B cell (primary cell): Measurements from ENCODE around the gene ITPR3. TPM values are rescaled to one million over a fixed set of nuclear protein-coding genes. Genes with fewer than 3 reads are reported as not detected.

Experiments
- ATAC-seq: fragments of 200-7000 bp; cut with Tn5 transposase; one replicate; pipeline ENCODE4 v1.10.0; 2021; ENCODE audit warnings: low read depth, mild to moderate bottlenecking, moderate number of reproducible peaks, moderate library complexity
- CTCF ChIA-PET: fragments of 350-600 bp; sonication (Branson Sonifier 250); formaldehyde crosslinking; loops from one replicate; lab custom pipeline; 2021; ENCODE audit warnings: antibody characterized with exemption, inconsistent platforms; lab: Charles Lee
- POLR2A ChIA-PET: fragments of 350-600 bp; sonication (Branson Sonifier 250); formaldehyde crosslinking; loops from one replicate; lab custom pipeline; 2021; ENCODE audit warnings: antibody characterized with exemption; lab: Charles Lee
- DNase-seq: peaks from one replicate; pipeline ENCODE4 v3.0.0; 2013
- H2AFZ ChIP-seq: 2 replicates; pipeline ENCODE4 v1.6.1; 2012; ENCODE audit warnings: mild to moderate bottlenecking, low read depth, low read length; ENCODE audit not compliant: insufficient read depth, poor library complexity, severe bottlenecking
- H3K27ac ChIP-seq, 2 donors: 1 replicate in 1 of 2; 2 replicates in 1 of 2; pipeline ENCODE4 v1.5.1; 2012 to 2013; ENCODE audit warnings: low read length in 2 of 2, mild to moderate bottlenecking in 2 of 2, moderate library complexity in 1 of 2
- H3K27me3 ChIP-seq, 4 experiments: fragments of 200-600 bp in 1 of 4; sonication (generic) in 1 of 4; replicated peaks in 1 of 4; 1 replicate in 2 of 4; 2 replicates in 2 of 4; pipeline versions ENCODE4 v1.6.1 to v1.7.0; 2013 to 2016; ENCODE audit warnings: low read length in 3 of 4, mild to moderate bottlenecking in 2 of 4, mixed read lengths in 1 of 4, moderate library complexity in 1 of 4; ENCODE audit not compliant: insufficient read depth in 4 of 4, control insufficient read depth in 3 of 4; ENCODE audit errors: control extremely low read depth in 1 of 4
- H3K36me3 ChIP-seq, 2 experiments: replicated peaks in 1 of 2; 1 replicate in 1 of 2; 2 replicates in 1 of 2; pipeline versions ENCODE4 v1.6.1 to v1.7.1; 2013; ENCODE audit warnings: low read length in 1 of 2; ENCODE audit not compliant: insufficient read depth in 2 of 2, control insufficient read depth in 1 of 2; ENCODE audit errors: control extremely low read depth in 1 of 2, extremely low read depth in 1 of 2
- H3K4me1 ChIP-seq, 2 donors: fragments of 200-600 bp in 1 of 2; sonication (generic) in 1 of 2; 1 replicate in 1 of 2; 2 replicates in 1 of 2; pipeline versions ENCODE4 v1.5.1 to v1.6.1; 2013 to 2017; ENCODE audit warnings: low read length in 2 of 2; ENCODE audit not compliant: control insufficient read depth in 2 of 2, insufficient read depth in 2 of 2
- H3K4me2 ChIP-seq: replicated peaks from 2 replicates; pipeline ENCODE3; 2012; ENCODE audit warnings: mild to moderate bottlenecking, low read depth, low read length; ENCODE audit not compliant: poor library complexity, severe bottlenecking
- H3K4me3 ChIP-seq, 5 experiments: fragments of 200-600 bp in 1 of 5; sonication (generic) in 1 of 5; 1 replicate in 3 of 5; 2 replicates in 2 of 5; pipeline versions ENCODE4 v1.5.1 to v1.7.0; 2011 to 2016; ENCODE audit warnings: low read length in 4 of 5, mild to moderate bottlenecking in 4 of 5, low read depth in 2 of 5, control low read depth in 1 of 5, moderate library complexity in 1 of 5; ENCODE audit not compliant: insufficient read depth in 1 of 5; ENCODE audit errors: control extremely low read depth in 1 of 5, extremely low read depth in 1 of 5
- H3K79me2 ChIP-seq: fragments of 200-600 bp; sonication (generic); one replicate; pipeline ENCODE4 v1.6.0; 2016; ENCODE audit warnings: low read length; ENCODE audit not compliant: control insufficient read depth, insufficient read depth
- H3K9ac ChIP-seq: fragments of 200-600 bp; sonication (generic); 2 replicates; pipeline ENCODE4 v1.6.1; 2017; ENCODE audit warnings: mild to moderate bottlenecking, low read length, moderate library complexity
- H3K9me3 ChIP-seq, 3 donors: one replicate each; pipeline versions ENCODE4 v1.6.1 to v1.7.1; 2013; ENCODE audit warnings: low read length in 2 of 3; ENCODE audit not compliant: control insufficient read depth in 2 of 3, insufficient read depth in 1 of 3; ENCODE audit errors: control extremely low read depth in 1 of 3
- H4K20me1 ChIP-seq: 2 replicates; pipeline ENCODE4 v1.6.0; 2012; ENCODE audit warnings: mild to moderate bottlenecking, low read length; ENCODE audit not compliant: insufficient read depth, control insufficient read depth, poor library complexity, severe bottlenecking
- H3K27ac Mint-ChIP-seq: one replicate; pipeline ENCODE4 v1.8.0; 2021; ENCODE audit warnings: mixed read lengths
- H3K27me3 Mint-ChIP-seq: one replicate; pipeline ENCODE4 v1.8.0; 2021; ENCODE audit warnings: mixed read lengths
- H3K4me1 Mint-ChIP-seq: one replicate; pipeline ENCODE4 v1.8.0; 2021; ENCODE audit warnings: mixed read lengths
- H3K4me3 Mint-ChIP-seq: one replicate; pipeline ENCODE4 v1.8.0; 2021; ENCODE audit warnings: mixed read lengths
- H3K9me3 Mint-ChIP-seq: one replicate; pipeline ENCODE4 v1.8.0; 2022; ENCODE audit warnings: mixed read lengths; ENCODE audit not compliant: insufficient read depth
- CTCF ChIP-seq: fragments of 200-600 bp; IDR thresholded peaks from one replicate; pipeline ENCODE4 v1.8.0; 2022; ENCODE audit warnings: antibody characterized with exemption, mild to moderate bottlenecking
- EZH2 ChIP-seq: IDR thresholded peaks from 2 replicates; pipeline ENCODE4 v1.6.1; 2012; ENCODE audit warnings: borderline replicate concordance, low read depth, mild to moderate bottlenecking, moderate library complexity, low read length; ENCODE audit not compliant: insufficient read depth, poor library complexity, severe bottlenecking
- WGBS: methylation state at CpG from one replicate; pipeline ENCODE4 v1.1.5; 2013; ENCODE audit warnings: missing lambda C conversion rate; ENCODE audit not compliant: insufficient coverage; 5-methylcytosine and 5-hydroxymethylcytosine counted together
- intact Hi-C: fragments of 100-400 bp; cut with micrococcal nuclease; formaldehyde crosslinking; loops from one replicate; pipeline ENCODE4 v1.10.0; 2022
- polyA plus RNA-seq: library from polyadenylated mRNA; depleted of rRNA; stranded (reverse); fragments of >200 nt; gene quantifications from 2 replicates; pipeline ENCODE4 v1.2.3, GENCODE V29; 2012
- total RNA-seq, 2 donors: library from RNA; stranded (reverse); fragments of 120-200 nt in 1 of 2; gene quantifications; 1 replicate in 1 of 2; 2 replicates in 1 of 2; pipeline versions ENCODE4 v1.2.3 to v1.2.4, GENCODE V29; 2013 to 2022

ITPR3 gene
- total and polyA plus RNA-seq, 2 donors (not counting 1 experiment from before 2014, with no cell fraction given) = 61.9 to 67.6 TPM

- no peak for DNase-seq
- peaks cover 13% of the 10 kb centered on the region for H3K4me1 Mint-ChIP-seq
- Histone ChIP-seq H3K4me3 (no peak overlapping the region), H2AFZ (no peak overlapping the region), H3K9me3 (peaks cover 0 to 3% (median 0%) of the 10 kb centered on the region in 3 donors), H3K27me3 (no peaks in the 10 kb centered on the region), H3K4me2 (no peak overlapping the region), H3K9ac (no peak overlapping the region), H4K20me1 (no peaks in the 10 kb centered on the region), H3K27ac (no peak overlapping the region), H3K36me3 (peaks cover 0 to 74% of the 10 kb centered on the region in 2 experiments), H3K79me2 (no peaks in the 10 kb centered on the region), H3K4me1 (peaks cover 0 to 16% of the 10 kb centered on the region in 2 donors)
- POLR2A ChIA-PET = no interaction called here
- no peak overlapping the region for H3K27ac Mint-ChIP-seq
- H3K4me3 Mint-ChIP-seq = no peak overlapping the region
- CTCF ChIA-PET = interaction anchor here (1.7 to 2.6 kb wide), 2 partner anchors 33 to 78 kb away, joined by 6 to 18 read pairs; no protein-coding TSS in a partner anchor
- intact Hi-C loops = no loop called here
- no peaks in the 10 kb centered on the region for H3K9me3 Mint-ChIP-seq
- no peak for ATAC-seq
- H3K27me3 Mint-ChIP-seq = no peaks in the 10 kb centered on the region
- WGBS = 100% methylated on average over 11 of the region's 11 CpGs
- TF ChIP-seq EZH2 = no peak
- no peak for TF ChIP-seq CTCF
Observed at GRCh38 chr6:33667776-33668175, 46.7 kb downstream of the ITPR3 start.

DNA sequence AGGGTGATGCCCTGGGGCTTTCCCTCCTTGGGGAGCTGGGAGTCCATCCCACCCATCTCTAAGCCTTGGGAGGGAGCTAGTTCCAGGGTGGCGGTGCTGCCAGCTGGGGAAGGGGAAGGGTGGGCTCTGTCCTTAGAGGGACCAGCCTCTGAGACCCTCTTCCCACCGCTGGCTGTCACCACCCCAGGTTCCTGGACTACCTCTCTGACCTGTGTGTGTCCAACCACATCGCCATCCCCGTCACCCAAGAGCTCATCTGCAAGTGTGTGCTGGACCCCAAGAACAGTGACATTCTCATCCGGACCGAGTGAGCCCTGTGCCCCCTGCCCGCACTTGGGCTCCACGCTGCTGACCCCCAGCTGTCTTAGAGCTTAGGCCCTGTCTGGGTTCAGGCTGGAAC is 47.2 kb downstream of the ITPR3 start:
- TF ChIP-seq EZH2 = no peak
- TF ChIP-seq CTCF = no peak
- no peak overlapping the region for H3K9ac ChIP-seq
- H3K36me3 ChIP-seq = peaks cover 0 to 74% of the 10 kb centered on the region in 2 experiments
- no peak for DNase-seq
- H3K4me1 ChIP-seq = peaks cover 0 to 16% of the 10 kb centered on the region in 2 donors
- Mint-ChIP-seq H3K27ac (peak overlapping the region; percentile 89), H3K27me3 (no peaks in the 10 kb centered on the region), H3K4me1 (peaks cover 13% of the 10 kb centered on the region), H3K9me3 (no peaks in the 10 kb centered on the region), H3K4me3 (no peak overlapping the region)
- H2AFZ ChIP-seq = no peak overlapping the region
- H3K79me2 ChIP-seq = no peaks in the 10 kb centered on the region
- H3K9me3 ChIP-seq = peaks cover 0 to 3% (median 0%) of the 10 kb centered on the region in 3 donors
- POLR2A ChIA-PET = interaction anchor here (0.6 kb wide), 1 partner anchor 10 kb away, joined by 3 read pairs; no protein-coding TSS in a partner anchor
- intact Hi-C loops = no loop called here
- H4K20me1 ChIP-seq = no peaks in the 10 kb centered on the region
- no peak for ATAC-seq
- H3K27ac ChIP-seq = peak overlapping the region; percentile 37 to 53
- H3K4me3 ChIP-seq = no peak overlapping the region
- CTCF ChIA-PET = interaction anchor here (1.3 to 2.6 kb wide), 2 partner anchors 32 to 78 kb away, joined by 3 to 18 read pairs; no protein-coding TSS in a partner anchor
- WGBS = 97% methylated on average over 7 of the region's 8 CpGs
- H3K4me2 ChIP-seq = no peak overlapping the region
- H3K27me3 ChIP-seq = no peaks in the 10 kb centered on the region
